Panc1 (cell line): ENCODE data around the gene TTC38. TPM values are rescaled to one million over a fixed set of nuclear protein-coding genes. Genes with fewer than 3 reads are reported as not detected.

Experiments used
- ATAC-seq: fragments of 200-7000 bp; cut with Tn5 transposase; 2 replicates; pipeline ENCODE4 v1.9.1; 2020; ENCODE audit warnings: mild to moderate bottlenecking, moderate library complexity
- BruUV-seq: library from RNA; stranded (reverse); fragments of 400-500 nt; replicated peaks from 2 replicates; lab custom pipeline; 2021; lab: Mats Ljungman, UMichigan
- CTCF ChIA-PET: fragments of 300-600 bp; sonication (Branson Sonifier 250); formaldehyde crosslinking; loops from one replicate; lab custom pipeline; 2022; ENCODE audit warnings: antibody characterized with exemption; lab: Charles Lee
- POLR2A ChIA-PET: fragments of 300-600 bp; sonication (Branson Sonifier 250); formaldehyde crosslinking; loops from one replicate; lab custom pipeline; 2022; ENCODE audit warnings: antibody characterized with exemption; lab: Charles Lee
- DNase-seq: peaks from one replicate; pipeline ENCODE4 v3.0.0-alpha.2; 2010; ENCODE audit warnings: low read depth, low spot score
- H3K27ac ChIP-seq: 2 replicates; pipeline ENCODE4 v1.5.1; 2011; ENCODE audit warnings: mild to moderate bottlenecking, low read length, inconsistent platforms
- H3K27me3 ChIP-seq: fragments of 200-500 bp; sonication (Bioruptor generic); 2 replicates; pipeline ENCODE4 v1.6.0; 2014; ENCODE audit warnings: low read length, inconsistent platforms; ENCODE audit not compliant: control insufficient read depth, insufficient read depth
- H3K36me3 ChIP-seq: fragments of 200-500 bp; sonication (Bioruptor generic); 2 replicates; pipeline ENCODE4 v1.5.1; 2014; ENCODE audit warnings: inconsistent platforms, mild to moderate bottlenecking, low read length, moderate library complexity; ENCODE audit not compliant: control insufficient read depth, insufficient read depth
- H3K4me1 ChIP-seq: 2 replicates; pipeline ENCODE4 v1.5.1; 2011; ENCODE audit warnings: inconsistent platforms, mild to moderate bottlenecking, low read length, moderate library complexity; ENCODE audit not compliant: control insufficient read depth, insufficient read depth
- H3K4me3 ChIP-seq, 2 experiments: 2 replicates each; pipeline ENCODE4 v1.5.1; 2011 to 2012; ENCODE audit warnings: low read depth in 2 of 2, low read length in 2 of 2, mild to moderate bottlenecking in 2 of 2, inconsistent platforms in 1 of 2, moderate library complexity in 1 of 2
- H3K9me3 ChIP-seq: fragments of 200-500 bp; sonication (Bioruptor generic); 2 replicates; pipeline ENCODE4 v1.5.1; 2014; ENCODE audit warnings: low read depth, mild to moderate bottlenecking, inconsistent platforms, low read length, moderate library complexity; ENCODE audit not compliant: control insufficient read depth, insufficient read depth
- CTCF ChIP-seq: fragments of 450-650 bp; IDR thresholded peaks from 2 replicates; pipeline ENCODE4 v1.5.1; 2017; ENCODE audit warnings: mild to moderate bottlenecking
- POLR2AphosphoS5 ChIP-seq: IDR thresholded peaks from 2 replicates; pipeline ENCODE4 v1.6.1; 2012; ENCODE audit warnings: mild to moderate bottlenecking, low read depth, low read length, moderate library complexity
- REST ChIP-seq, 2 experiments: IDR thresholded peaks; 2 replicates each; pipeline ENCODE4 v1.6.1; 2011 to 2012; ENCODE audit warnings: low read depth in 2 of 2, control low read depth in 1 of 2, low read length in 1 of 2, mild to moderate bottlenecking in 1 of 2, moderate library complexity in 1 of 2; ENCODE audit not compliant: insufficient read depth in 1 of 2
- SIN3A ChIP-seq: IDR thresholded peaks from 2 replicates; pipeline ENCODE4 v1.6.1; 2012; ENCODE audit warnings: low read depth, mild to moderate bottlenecking, low read length, moderate library complexity, borderline replicate concordance; ENCODE audit not compliant: insufficient read depth
- TCF7L2 ChIP-seq: IDR thresholded peaks from 2 replicates; pipeline ENCODE4 v1.6.1; 2011; ENCODE audit warnings: mild to moderate bottlenecking, low read depth, low read length, inconsistent platforms
- in situ Hi-C: cut with HindIII; loops from 2 replicates; pipeline ENCODE4 v1.10.0; 2016; ENCODE audit warnings: low sequenced_read_pairs, low pct_unique_long_range_greater_than_20kb
- intact Hi-C: fragments of 100-400 bp; cut with micrococcal nuclease; formaldehyde crosslinking; loops from one replicate; pipeline ENCODE4 v1.10.0; 2022; ENCODE audit not compliant: unreplicated experiment
- total RNA-seq: library from RNA; stranded (reverse); gene quantifications from one replicate; pipeline ENCODE4 v1.2.1, GENCODE V29; 2021; ENCODE audit not compliant: unreplicated experiment

TTC38 gene
- total RNA-seq, 1 experiment from 2014 or later = 14.0 TPM

GRCh38 chr22:46272762-46273431 lies 5.1 kb downstream of the TTC38 start:
- no peaks in the 10 kb centered on the region for H3K36me3 ChIP-seq
- ChIA-PET CTCF (no interaction called here), POLR2A (no interaction called here)
- in situ Hi-C loops = no loop called here
- H3K4me1 ChIP-seq = peaks cover 7% of the 10 kb centered on the region
- no peak overlapping the region for H3K27ac ChIP-seq
- H3K27me3 ChIP-seq = no peaks in the 10 kb centered on the region
- no peaks in the 10 kb centered on the region for H3K9me3 ChIP-seq
- TF ChIP-seq POLR2AphosphoS5 (no peak), SIN3A (no peak), TCF7L2 (no peak), CTCF (no peak), REST (IDR thresholded peaks at IDR 0.05; ENCODE audit: insufficient read depth in 1 of 2, low read depth in 2 of 2, low read length in 1 of 2) (no peak)
- H3K4me3 ChIP-seq = no peak overlapping the region
- DNase-seq (no peak), ATAC-seq (no peak)
- BruUV-seq = no TSS peak
- intact Hi-C loops = no loop called here

GRCh38 chr22:46273432-46274148 lies 5.8 kb downstream of the TTC38 start:
- no peak for TF ChIP-seq TCF7L2
- no peak for TF ChIP-seq POLR2AphosphoS5
- TF ChIP-seq SIN3A = no peak
- no peak for TF ChIP-seq REST (IDR thresholded peaks at IDR 0.05; ENCODE audit: insufficient read depth in 1 of 2, low read depth in 2 of 2, low read length in 1 of 2)
- no peak for TF ChIP-seq CTCF
- DNase-seq (no peak), ATAC-seq (no peak)
- in situ Hi-C loops (no loop called here), intact Hi-C loops (no loop called here)
- BruUV-seq = no TSS peak
- H3K9me3 ChIP-seq = no peaks in the 10 kb centered on the region
- no peak overlapping the region for H3K4me3 ChIP-seq
- 0 out of 2 replicates have a peak, but pooled peaks cover 2% of the 10 kb centered on the region for H3K36me3 ChIP-seq
- POLR2A ChIA-PET = no interaction called here
- peaks cover 7% of the 10 kb centered on the region for H3K4me1 ChIP-seq
- H3K27me3 ChIP-seq = no peaks in the 10 kb centered on the region
- no peak overlapping the region for H3K27ac ChIP-seq
- CTCF ChIA-PET = no interaction called here
